HG02798 (cell line): Measurements from ENCODE around the gene LMF1.

ENCODE experiments used
- ATAC-seq: cut with Tn5 transposase; IDR thresholded peaks from one replicate; pipeline ENCODE4 v1.9.1; 2021; ENCODE audit warnings: mild to moderate bottlenecking; ENCODE audit not compliant: unreplicated experiment, poor library complexity

LMF1 gene

DNA sequence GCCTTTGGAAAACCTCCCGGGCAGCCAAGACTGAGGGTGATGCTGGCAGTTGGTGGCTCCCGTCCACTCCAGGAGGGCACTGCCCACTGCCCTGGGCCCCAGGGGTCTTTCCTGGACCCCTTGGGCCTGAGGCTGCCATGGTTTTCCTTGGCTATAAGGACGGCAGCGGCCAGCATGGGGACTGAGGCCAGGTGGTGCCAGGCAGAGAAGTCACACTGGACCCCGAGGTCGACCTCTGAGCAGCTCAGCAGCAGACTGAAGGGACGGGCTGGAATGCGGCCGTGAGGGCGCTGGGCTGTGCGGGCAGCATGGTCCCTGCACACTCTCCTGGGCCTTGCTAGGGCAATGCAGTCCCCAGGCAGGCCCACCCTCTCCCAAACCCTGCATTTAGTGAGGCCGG lies 114.7 kb downstream of the LMF1 start:
- ATAC-seq: no peak

DNA sequence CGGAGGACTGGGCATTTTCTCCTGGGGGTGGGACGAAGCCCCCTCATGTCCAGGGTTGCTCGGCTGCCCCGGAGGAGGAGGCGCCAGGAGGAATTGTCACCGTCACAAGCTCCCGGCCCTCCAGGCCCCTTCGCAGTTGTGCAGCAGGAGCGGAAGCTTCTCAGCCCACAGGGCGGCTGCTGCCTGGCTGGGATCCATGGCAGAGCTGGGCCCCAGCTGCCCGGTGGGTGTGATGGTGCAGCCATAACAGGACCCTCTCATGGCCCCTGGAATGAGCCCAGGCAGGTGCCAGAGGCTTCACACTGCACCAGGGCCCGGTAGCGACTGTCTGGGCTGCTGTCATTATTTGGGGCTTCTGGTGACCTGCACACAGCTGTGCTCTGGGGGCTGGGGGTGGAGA lies 115.3 kb downstream of the LMF1 start:
- ATAC-seq: no peak

DNA sequence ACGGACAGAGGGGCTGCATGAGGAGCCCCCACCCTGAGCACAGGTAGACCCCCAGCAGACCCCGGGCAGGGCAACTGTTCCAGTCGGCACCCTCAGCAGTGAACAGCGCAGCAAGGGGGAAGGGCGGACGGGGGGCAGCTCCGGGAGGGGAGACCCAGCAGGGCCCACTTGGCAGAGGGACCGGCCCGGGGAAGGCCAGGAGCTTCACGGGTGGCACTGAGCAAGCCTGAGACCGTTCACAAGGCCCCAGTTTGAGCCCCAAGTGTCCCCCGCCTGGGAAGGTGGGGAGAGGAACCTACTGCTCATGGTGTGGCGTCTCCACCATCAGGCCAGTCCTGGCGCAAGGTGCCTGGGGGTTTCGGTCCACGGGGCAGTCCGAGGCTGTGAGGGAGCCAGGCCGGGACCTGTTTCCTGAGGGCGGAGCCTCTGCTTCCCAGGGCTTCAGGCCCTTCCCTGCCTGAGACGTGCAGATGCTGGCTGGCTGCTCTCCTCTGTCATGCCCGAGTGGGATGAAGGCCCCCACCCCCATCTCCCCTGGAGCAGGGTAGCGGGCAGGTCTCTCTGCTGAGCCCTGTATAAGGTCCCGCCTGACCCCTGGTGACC lies 115.9 kb downstream of the LMF1 start:
- ATAC-seq: no peak

DNA sequence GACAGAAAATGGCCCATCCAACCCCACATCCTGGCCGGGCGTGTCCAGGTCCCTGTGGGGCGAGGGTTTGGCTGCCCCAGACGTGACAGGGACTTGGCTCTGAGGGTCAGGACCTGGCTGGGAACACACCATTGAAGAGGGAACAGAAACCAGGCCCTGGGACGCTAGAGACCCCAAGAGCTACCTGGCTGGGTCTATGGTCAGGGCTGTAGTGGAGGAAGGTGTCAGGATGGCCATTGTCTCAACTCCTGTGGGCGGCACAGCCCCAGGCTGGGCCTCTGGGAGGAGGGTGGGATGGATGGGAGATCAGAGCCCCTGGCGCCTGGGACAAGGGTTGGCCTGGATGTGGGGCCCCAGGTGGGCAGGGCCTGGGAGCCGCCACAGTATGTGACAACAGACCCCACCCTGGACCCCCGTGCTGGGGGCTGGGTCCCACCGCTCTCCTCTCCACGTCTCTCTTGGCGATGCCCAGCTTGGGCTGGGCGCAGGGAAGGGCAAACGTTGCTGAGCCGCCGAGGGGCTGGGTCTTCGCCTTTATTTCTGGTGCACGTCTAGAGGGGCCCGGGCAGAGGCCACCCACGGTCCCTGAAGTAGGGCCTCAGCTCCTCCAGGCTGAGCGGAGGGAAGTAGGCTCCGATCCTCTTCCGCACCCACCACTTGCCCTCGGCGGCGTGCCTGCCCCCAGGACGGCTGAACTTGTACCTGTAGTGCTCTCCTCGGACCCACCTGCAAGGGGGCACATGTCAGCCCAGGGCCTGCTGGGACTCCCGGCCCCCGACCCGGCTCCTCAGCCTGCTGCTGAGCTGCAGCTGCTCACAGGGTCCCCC lies 116.6 kb downstream of the LMF1 start:
- no peak for ATAC-seq

DNA sequence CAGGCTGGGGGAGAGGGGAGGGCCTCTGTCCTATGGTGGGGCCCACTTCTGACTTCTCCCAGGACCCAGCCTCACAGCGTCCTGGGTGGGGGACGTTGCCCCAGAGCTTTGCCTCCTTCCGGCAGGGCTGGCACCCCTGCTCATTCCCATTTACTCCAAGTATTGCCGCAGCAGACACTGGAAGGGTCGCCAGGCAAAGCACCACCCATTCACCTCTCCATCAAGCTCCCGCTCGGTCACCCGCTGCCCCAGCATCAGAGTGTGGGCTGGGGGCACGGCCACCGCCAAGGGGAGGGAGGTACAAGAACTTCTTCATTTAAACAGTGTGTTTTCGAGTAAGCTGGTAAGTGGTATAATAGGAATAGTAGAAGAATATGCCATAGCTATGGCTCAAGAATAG lies 117.5 kb downstream of the LMF1 start:
- ATAC-seq: no peak

DNA sequence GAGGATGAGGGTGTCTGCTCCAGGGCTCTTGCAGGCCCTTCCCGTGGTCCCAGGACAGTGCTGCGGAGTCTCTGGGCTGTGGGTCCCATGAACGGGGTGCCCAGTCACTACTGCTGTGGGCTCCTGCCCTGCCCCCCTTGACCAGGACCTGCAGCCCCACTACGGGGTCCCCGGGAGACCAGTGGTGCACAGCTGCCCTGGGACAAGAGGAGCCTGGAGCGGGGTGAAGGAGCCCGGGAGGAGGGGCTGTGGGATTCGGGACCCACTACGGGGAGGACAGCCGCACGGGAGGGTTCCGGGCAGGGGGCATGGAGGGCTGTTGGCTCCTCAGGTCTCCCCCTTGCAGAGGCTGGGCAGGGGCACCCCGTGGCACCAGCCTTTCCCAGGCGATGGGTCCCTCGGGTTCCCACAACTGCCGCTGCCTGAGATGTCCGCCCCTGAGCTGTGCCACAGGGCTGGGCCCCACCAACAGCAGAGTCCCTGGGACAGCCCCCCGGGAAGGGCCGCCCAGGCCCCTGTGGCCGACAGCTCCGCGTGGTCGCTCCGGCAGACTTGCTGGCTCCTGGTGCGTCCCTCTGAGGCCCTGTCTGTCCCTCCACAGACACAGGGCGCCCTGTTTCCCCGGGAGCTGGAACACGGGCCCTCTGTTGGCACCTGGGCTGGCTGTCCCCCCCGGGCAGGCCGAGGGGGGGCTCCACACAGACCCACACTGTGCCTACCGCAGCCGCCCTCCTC lies 118.2 kb downstream of the LMF1 start:
- no peak for ATAC-seq

DNA sequence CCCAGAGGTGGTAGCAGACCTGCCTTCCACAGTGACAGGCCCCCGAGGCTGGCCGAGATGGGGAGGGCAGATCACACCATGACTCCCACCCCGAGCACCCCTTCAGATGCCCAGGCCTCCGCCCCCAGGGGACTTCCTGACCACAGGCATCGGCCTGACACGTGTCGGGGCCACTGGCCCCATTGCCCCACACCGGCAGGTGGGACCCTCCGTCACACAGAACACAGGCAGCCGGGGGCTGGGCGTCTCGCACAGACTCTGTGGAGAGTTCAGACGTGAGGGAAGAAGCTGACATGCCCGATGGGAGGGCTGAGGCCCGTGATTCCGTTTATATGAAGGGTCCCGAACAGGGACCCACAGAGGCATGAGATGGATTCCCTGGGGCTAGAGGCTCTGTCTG lies 118.9 kb downstream of the LMF1 start:
- no peak for ATAC-seq

DNA sequence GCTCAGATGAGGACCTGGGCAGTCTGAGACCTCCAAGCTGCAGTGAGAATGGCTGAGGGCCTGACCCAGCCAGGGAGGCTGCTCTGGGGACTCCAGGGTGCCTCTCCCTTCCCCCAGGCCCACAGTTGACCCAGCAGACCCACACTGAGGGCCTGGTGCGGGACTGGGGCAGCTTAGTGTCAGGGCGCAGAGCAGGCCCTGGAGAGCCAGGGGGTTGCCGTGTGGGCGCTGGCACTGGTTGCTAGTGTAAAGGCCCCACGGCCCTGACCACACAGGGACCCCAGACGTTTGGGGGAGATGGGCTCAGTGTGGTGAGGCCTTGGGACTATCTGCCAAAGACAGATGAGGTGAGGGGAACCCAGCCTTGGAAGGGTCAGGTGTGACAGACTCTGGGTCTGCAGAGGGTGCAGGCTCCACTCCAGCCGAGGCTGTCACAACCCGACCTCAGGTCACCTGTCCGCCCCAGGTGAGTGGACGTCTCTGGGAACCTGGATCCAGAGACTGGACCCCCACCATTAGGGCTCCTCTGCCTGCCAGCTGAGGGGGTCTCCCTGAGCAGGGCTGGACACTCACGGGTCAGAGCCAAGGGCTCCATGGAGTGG lies 119.5 kb downstream of the LMF1 start:
- no peak for ATAC-seq

DNA sequence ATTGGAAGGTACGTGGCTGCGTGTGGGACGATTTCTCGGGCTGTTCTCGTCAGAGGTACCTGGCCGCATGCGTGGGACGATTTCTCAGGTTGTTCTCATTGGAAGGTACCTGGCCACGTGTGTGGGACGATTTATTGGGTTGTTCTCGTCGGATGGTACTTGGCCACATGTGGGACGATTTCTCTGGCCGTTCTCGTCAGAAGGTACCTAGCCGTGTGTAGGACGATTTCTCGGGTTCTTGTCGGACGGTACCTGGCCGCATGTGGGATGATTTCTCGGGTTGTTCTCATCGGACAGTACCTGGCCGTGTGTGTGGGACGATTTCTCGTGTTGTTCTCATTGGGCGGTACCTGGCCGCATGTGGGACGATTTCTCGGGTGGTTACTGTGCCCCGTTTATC lies 120.1 kb downstream of the LMF1 start:
- ATAC-seq: no peak

DNA sequence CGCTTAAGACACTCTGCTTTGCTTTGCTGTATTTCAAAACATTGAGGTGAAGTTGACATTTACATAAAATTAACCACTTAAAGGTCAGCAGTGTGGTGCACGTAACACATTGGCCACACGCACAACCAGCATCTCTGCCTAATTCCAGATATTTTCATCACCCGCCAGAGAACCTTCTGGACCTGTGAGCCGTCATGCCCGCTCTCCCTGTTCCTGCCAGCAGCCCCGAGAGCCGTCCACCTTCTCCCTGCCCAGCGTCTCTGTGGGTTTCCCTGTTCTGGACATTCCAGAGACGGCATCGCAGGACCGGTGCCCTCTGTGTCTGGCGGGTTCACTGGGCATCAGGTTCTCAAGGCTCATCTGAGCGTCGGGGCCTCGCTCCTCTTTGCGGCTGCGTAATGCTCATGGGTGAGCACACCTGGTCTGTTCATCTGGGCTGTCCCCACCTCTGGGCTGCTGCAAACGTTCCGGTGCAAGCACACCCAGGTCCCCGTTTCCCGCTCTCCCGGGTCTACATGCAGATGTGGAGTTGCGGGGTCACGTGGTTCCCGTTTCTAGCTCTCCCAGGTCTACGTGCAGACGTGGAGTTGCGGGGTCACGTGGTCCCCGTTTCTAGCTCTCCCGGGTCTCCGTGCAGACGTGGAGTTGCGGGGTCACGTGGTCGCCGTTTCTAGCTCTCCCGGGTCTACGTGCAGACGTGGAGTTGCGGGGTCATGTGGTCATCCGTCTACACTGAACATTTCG lies 122.1 kb downstream of the LMF1 start:
- no peak for ATAC-seq

DNA sequence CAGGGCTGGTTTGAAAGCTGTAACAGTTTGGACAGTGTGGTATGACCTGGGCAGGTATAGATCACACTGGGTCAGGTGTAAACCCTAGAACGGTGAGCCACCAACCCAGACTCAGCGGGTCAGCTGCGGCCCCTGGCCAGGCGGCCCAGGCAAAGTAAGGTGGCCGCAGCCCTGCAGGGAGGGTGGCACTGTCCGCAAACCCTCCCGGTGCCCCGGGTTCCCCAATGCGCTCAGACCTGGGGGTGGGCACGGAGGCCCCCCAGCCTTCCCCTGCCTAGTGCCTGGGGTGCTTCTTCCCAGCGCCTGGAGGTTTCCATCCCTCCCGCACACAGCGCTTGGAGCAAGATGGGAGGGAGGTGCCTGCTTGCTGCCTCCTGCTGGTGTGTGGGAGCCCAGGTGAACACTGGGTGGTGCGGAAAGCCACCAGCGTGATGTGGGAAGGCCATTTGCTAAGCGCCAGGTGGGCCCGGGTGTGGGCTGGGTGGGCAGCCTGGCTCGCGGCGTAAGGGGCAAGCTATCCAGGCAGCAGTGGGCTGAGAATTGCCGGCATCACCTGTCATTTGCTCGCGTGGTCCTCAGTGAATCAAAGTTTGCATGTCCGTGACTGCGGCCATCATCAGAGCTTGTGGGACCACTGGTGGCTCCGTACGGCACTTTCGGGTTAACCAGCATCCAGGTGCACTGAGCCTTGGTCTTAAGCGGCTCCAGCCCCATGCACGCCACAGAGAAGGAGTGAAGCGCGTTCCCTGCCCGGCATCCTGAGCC lies 122.9 kb downstream of the LMF1 start:
- ATAC-seq: no peak

DNA sequence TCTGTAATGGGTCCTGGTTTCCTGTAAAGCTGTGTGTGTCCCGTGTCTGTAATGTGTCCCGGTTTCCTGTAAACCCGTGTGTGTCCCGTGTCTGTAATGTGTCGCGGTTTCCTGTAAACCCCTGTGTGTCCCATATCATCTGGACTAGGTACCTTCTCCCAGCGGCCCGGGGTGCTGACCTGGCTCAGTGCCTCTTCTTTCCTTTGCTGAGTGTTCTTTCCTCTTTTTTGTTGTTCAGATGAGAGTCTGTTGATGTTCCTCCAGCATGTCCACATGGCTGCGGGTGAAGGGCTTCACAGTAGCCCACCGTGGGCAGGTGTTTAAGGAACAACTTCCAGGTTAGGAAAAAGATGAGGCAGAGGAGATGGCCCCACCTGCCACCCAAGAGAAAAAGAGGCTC lies 123.6 kb downstream of the LMF1 start:
- no peak for ATAC-seq

DNA sequence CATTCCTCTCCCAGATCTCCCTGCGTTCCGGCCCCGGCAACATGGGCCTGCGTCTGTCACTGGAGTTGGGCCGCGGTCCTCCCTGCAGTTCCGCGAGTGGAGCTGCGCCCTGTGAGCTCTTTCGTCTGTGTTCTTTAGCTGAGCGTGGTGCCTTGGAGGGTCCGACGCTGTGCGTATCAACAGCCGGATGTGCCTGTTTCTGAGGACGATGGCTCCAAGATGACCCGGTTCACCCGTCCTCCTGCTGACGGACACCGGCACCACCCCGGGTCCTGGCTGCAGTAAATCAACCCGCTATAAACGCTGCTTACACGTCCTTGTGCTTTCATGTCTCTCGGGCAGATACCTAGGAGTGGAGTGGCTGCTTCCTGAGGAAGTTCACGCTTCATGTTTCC lies 125.4 kb downstream of the LMF1 start:
- ATAC-seq: no peak

DNA sequence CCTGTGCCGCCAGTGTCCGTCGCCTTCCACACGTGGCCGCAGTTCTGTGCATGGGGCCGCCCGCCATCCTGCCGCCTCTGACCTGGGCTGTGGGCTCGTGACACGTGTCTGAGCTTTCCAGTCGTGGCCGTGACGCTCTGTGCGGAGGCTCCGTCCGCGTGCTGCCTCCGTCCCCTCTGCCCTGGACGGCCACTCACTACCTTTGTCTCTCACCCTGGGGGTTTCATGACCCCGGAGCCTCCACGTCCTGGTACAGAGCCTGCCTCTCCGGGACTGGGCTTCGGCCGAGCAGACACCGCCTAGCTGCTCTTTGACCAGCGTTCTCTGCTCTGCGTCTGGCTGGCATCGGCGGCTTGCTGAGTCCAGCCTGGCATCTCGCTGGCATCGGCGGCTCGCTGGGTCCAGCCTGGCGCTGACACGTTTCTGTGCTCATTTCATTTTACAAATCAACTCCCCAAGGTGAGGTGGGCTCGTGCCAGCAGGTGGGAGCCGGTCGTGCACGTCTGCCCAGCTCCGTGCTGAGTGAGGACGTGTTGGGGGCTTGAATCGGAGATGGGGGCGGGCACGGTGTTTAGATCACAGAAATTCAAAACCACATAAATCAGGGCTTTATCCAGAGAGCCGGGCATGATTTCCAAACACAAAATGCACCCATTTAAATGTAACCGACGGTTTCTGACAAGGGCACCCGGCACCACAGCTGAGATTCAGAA lies 126.0 kb downstream of the LMF1 start:
- ATAC-seq: no peak

DNA sequence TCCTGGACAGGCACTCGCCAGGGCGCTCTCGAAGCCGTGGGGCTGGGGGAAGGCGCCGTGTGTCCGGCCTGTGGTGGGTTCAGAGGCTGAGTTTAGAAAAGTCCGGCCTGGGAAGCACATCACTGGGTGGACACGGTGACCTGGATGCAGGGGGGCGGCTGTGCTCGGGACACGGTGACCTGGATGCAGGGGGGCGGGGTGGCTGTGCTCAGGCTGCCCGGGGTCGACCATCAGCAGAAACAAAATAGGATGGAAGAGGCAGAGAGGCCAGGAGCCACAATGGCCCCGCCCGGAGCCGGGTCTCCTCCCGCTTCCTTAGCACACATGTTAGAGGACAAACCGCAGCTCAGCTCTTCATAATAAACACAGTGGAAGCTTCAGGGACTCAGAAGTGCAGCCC lies 127.0 kb downstream of the LMF1 start:
- no peak for ATAC-seq

DNA sequence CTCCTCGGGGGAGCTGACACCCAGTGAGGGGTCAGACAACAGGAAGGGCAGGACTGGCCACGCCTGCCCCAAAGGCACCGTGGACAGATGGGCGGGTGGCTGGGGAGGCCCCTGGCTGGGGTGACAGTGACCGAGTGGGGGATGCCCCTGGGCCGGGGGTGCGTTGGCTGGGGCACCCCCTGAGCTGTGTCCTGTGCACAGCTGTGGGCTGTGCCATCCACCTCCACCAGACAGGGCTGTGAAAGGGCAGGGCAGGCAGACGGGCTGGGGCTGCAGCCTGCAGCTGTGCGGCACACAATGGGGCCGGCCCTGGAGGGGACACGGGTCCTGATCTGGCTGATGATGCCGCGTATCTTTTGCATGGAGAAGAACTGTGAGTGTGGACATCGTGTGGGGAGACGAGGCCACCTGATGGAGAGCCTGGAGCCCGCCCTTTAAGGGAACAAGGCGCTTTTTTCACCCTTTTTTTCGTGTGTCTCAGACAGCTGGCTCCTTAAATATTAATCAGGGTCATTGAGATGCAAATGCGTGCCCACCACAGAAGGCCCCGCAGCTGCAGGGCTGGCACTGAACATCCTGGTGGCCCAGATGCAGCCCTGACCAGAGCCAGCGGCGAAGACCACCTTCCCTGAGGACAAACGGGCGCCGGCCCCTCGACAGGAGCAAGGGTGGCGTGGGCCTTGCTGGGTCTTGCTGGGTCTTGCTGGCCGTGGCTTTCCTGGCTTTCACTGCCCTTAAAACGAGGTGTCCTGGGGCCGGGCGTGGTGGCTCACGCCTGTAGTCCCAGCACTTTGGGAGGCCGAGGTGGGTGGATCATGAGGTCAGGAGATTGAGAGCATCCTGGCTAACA lies 127.8 kb downstream of the LMF1 start:
- no peak for ATAC-seq

DNA sequence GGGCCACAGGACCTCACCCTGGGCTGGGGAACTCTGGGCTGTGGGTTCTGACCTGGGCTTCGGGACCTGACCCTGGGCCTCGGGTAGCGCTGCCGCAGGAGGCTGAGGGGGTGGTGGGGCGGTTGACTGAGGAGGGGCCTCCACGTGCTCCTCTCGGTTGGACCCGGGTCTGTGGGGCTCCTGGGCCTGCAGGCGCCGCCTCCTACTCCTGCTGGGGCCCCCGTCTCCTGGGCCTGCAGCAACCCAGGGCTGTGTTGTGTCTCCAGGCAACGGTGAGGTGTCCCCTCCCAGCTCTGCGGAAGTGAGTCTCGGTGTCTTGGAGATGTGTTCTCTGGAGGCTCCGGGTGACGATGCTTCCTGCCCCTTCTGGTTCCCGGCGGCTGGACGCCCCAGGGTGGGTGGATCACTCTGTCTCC lies 128.7 kb downstream of the LMF1 start:
- ATAC-seq: no peak

DNA sequence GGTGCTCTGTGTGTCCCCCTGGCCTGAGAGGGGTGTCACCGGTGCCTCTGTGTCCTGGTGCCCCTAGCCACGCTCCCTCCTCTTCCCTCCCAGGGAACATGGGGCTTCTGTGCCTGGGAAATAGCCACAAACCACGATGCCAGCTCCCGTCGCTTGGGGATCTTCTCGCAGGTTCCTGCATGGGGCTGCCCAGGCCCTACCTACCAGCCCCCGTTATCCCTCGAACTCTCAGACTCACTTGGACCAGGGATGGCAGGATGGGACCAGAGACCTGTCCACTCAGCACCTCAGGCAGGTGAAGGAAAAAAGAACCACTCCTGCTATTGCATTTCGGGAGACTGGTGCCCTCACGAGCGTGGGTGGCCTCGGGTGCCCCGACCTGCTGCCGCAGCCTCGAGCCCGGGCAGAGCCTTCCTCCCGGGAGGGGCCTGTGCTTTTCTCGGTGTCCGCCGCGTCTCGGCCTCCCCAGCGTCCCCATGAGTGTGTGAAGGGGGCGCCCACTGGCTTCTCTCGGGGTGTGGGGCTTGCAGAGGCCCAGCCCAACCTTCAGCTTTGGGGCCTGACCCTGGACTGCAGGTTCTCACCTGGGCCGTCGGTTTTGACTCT lies 129.2 kb downstream of the LMF1 start:
- no peak for ATAC-seq
